HTERT RPE-1 (cell line): ENCODE data around the gene ZG16B.

ENCODE experiments used
- in situ Hi-C: fragments of 300-500 bp; cut with MboI; formaldehyde crosslinking; loops from 4 replicates; pipeline ENCODE4 v1.14.3; 2020; ENCODE audit warnings: low sequenced_read_pairs

The ZG16B gene, protein sequence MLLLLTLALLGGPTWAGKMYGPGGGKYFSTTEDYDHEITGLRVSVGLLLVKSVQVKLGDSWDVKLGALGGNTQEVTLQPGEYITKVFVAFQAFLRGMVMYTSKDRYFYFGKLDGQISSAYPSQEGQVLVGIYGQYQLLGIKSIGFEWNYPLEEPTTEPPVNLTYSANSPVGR

DNA sequence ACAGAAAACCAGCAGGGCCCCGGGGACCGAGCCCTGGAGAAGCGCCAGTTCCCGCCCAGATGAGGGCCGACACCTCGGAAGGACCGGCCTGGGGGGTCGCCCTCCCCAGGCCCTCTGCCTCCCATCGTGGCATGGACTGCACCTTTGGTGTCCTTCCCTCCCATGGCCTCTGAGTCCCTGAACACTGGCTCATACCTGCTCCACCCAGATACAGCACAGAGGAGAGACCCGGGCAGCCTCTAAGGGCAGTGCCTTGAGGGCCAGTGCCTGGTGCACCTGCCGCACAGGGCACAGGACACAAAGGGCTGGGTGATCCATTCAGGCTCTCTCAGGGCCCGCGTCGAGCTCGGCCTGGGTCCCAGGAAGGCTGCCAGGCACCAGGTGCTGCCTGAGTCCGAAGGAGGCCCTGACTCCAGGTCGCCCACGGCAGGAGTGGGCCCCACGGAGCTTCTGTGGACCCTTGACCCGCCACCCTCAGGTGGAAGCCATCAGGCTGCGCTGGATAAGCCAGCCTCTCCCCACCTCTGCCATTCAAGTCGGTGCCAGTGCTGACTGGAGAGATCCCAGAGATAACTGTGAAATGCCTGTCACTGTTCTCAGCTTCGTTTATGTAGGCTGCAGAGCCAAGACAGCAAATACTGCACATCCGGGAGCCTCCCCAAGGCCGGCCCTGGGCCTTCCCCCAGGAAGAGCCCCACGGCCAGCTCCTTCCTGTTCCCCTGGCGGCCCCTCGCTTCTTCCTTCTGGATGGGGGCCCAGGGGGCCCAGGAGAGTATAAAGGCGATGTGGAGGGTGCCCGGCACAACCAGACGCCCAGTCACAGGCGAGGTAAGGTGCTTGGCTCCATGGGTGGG lies at the start of gene ZG16B:
ZG16B (plus strand) TSS at position 803 of the 854 bp plus-strand sequence. CDS start 139 bp downstream, outside the sequence.
- in situ Hi-C loops: no loop called here

DNA sequence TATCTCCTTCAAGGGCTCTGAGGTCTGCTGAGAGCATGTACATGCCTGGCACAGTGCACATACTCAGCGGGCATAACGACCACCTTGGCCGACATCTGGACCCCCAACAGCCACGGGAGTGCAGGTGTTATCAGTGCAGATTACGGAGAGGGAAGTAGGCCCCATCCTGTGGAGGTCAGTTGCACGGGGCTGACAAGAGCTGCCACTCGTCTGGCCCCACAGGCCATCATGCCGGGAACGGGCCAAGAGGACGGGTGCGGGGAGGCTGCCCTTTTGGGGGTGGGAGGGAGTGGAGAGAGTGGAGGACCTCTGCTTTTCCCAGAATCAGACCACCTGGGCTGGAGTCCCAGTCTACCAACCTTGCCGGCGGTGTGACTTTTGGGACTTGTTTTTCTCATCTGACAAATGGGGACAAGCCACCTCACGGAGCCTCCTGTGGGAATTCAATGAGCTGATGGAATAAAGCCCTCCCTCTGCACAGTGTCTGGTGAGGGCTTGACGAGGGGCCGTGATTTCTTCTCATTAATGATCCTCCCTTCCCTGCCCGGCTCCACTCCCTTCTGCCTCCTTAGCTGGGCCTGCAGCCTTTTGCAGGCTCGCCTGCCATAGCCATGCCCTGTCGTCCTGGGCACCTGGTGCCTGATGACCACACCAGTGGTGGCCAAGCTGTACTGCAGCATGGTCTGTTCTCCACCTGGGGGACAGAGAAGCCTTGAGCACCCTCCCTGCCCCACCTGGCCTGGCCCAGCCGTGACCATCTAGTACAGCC lies 47.3 kb upstream of the ZG16B start:
- in situ Hi-C loops: no loop called here

DNA sequence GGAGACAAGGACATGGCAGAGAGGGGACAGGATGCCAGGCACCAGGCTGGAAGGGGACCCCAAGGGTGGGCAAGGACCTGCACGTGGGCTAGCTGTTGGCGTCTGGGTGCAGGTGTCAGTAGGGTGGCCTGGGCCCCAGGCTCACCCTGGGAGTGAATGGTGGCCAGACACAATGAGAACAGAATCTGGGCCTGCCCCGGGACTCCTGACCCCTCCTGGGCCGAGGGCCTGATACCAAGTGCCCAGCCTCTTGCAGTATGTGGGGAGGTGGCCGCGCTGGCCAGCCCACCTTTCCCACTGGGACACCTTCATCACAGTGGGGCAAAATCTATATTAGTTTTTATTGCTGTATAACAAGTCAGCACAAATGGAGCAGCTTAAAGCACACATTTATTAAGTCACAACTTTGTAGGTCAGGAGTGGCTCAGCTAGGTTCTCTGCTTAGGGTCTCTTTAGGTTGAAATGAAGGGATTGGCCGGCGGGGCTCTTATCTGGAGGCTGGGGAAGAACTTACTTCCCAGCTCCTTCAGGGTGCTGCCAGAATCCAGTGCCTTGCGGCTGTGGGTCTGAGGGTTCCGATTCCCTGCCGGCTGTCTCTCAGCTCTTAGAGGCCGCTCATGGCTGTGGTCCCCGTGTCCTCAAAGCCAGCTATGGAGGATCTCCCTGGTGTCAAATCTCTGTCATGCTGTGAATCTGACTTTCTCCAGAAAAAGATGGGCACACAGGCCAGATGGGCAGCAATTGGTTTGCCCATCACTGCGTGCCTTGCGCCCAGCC lies 46.3 kb upstream of the ZG16B start:
- in situ Hi-C loops: no loop called here

DNA sequence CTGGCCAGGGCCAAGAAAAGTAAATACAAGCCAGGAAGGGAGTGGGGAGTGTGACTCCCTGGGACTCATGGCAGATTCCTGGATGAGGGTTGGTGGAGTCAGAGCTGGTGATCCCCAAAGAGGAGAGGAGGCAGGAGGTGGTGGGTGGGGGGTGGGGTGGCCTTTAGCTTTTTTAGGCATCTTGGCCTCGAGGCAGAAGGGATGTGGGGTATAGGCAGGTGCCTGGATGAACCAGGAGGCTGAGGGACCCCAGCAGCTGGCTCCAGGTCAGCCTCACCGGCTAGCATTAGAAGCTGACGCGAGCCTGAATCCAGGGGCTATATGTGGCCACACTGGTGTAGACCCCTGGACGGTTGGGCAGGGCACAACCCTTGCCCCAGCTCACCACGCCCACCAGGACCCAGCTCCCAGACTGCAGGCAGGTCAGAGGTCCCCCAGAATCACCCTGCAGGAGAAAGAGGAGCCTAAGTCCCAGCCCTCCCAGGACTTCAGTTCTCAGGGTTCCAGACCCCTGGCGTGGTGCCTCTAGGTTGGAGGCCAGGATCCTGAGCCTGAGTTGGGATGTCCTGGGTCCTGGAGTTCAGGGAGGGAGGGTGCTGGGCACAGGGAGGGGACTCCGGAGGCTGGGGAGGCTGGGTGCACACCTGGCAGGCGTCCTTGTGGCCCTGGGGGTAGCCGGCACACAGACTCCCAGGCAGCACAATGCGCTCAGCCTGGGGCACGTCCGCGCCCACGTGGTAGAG lies 45.6 kb upstream of the ZG16B start:
- in situ Hi-C loops: no loop called here

DNA sequence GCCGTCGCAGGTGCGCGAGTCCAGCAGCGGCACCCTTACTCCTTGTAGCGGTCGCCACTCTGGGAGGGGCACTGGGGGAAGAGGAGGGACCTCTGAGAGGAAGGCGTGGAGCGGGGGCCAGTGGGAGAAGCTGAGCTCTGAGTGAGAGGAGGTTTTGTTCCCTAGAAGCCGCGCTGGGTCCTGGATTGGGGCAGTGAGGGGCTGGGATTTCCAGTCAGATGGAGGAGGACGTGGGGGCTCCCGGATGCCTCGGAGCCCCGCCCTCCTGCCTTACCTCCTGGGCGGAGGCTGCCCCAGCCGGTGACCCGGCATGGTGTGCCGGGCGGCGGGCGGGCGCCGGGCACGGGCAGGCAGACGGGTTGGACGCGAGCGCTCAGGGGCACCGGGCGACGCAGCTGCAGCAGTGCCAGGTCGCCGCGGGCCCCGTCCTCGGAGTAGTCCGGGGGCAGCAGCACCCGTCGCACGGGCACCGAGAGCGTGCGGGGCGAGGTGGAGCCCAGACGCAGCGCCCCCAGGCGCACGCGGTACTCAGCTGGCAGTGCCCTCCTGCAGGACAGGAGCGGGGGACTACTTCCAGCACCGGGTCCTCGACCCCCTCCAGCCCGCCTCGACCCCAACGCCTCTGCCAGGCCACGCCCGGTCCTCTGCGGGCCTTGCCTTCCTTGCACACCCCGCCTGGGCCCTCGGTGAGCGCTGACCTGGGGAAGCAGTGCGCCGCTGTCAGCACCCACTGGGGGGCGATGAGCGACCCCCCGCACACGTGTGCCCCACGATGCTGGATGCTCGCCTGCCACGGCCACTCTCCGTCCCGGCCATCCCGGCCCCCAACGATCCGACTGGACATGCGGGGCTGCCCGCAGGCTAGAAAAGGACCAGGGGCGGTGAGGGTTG lies 44.8 kb upstream of the ZG16B start:
- in situ Hi-C loops: no loop called here

DNA sequence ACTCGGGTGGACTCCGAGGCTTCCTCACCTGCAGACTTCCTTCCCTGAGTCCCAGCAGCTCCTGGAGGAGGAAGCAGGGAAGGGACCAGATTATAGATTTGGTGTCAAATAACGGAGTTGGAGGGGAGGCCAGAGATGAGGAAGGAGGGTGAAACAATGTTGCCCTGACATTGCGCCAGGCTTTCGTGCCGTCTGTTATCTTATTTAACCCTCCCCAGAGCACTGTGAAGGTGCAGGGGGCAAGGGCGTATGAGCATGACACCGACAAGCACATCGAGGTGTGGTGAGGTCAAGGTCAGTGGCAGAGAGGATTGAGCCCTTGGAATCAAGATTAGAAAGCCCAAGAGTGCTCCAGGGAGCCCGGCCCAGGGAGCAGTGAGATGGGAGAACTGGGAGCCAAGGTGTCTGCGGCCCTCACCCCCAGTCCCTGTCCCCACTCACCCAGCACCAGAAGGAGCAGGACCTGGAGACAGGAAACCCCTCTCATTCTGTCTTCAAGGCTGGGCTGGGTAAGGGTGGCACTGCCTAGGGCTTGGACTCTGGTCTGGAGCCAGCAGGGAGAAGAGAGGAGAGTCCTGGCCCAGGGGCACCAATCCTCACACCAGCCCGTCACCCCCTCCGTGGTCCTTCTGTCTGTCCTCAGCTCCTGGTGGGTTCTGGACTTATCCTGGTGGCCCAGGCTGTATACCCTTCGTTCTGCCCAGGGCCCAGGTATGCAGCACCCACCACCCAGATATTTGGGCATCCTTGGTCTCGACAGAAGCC lies 43.9 kb upstream of the ZG16B start:
- in situ Hi-C loops: no loop called here

DNA sequence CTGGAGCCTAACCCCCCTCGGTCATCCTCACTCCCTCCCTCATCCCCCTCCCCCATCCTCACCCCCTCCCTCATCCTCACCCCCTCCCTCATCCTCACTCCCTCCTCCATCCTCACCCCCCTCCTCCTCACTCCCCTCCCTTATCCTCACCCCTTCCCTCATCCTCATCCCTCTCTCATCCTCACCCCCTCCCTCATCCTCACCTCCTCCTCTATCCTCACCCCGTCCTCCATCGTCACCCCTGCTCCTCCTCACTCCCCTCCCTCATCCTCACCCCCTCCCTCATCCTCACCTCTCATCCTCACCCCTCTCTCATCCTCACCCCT lies 43.3 kb upstream of the ZG16B start:
- in situ Hi-C loops: no loop called here

DNA sequence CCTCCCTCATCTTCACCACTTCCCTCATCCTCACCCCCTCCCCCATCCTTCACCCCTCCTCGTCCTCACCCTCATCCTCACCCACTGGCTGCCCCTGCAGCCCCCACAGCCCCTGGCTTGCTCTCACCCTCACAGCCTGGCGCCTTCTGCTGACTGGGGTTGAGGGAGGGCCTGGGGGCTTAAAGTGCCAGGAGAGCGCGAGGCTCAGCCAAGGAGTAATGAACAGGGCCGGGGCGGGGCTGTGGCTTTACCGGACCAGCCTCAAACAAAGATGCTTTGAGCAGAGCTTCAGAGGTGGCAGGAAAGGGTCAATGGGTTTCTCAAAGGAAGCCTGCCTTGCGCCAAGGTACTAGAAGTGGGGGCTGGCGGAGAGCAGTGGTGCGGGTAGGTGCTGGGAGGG lies 42.7 kb upstream of the ZG16B start, which contains the start of gene PRSS33:
PRSS33 (minus strand) TSS at position 155 of the 400 bp plus-strand sequence. CDS start 1,013 bp downstream, outside the sequence.
- in situ Hi-C loops: no loop called here

DNA sequence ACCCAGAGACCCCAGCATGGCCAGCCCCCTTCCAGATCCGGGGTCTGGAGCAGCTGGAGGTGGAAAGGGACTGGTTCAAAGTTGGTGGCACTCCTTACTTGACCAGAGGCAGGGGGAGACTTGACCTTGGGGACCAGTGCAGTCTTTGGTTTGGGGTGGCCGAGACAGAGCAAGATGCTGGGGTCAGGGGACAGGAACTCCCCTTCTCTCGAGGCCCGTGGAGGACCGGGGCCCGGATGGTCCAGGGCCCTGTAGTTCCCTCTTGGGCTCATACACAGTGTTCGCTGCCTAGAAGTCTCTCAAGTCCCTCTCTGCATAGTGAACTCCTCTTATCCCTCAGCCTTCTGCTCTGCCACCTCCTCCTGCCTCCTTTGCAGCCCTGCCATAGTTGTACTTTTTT lies 42.1 kb upstream of the ZG16B start:
- in situ Hi-C loops: no loop called here

DNA sequence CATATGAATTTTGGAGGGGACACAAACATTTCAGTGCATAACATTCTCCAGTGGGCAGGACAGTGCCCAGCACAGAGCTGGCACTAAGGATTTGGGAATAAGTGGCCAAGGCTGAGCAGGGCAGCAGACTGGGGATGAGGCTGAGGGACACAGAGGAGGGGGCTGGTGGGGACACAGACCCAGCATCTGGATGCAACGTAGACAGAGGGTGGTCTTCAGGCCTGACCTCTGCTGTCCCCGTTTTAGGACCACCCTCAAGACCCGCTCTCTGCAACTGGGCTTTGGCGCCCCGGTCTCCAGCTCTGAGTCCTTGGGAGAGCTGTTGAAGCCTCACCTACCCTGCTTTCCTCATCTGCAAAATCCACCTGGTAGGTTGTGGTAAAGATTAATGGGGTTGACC lies 39.5 kb upstream of the ZG16B start:
- in situ Hi-C loops: no loop called here

DNA sequence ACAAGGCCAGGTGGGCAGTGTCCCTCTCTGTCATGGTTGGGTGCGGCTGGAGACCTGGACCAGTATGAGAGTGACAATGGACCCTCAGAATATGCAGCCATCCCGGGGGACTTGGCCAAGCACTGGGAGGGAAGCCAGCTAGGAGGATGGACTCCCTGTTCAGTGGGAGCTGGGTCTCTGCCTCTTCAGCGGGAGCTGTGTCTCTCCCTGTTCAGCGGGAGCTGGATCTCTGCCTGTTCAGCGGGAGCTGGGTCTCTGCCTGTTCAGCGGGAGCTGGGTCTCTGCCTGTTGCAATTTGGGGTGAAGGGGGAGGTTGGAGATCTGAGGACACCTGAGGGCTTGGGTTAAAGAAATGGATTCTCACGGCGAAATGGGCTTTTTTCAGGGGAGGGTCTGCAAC lies 38.9 kb upstream of the ZG16B start:
- in situ Hi-C loops: no loop called here

DNA sequence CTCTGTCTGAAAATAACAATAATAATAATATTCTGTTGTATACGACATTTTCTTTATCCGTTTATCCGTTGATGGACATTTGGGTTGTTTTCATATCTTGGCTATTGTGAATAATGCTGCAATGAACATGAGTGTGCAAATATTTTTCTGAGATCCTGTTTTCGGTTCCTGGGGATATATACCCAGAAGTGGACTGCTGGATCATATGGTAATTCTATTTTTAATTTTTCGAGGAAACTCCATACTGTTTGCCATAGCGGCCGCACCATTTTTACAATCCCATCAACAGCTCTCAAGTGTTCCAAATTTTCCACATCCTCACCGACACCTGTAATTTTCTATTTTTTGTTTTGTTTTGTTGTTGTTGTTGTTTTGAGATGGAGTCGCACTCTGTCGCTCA lies 37.2 kb upstream of the ZG16B start:
- in situ Hi-C loops: no loop called here

DNA sequence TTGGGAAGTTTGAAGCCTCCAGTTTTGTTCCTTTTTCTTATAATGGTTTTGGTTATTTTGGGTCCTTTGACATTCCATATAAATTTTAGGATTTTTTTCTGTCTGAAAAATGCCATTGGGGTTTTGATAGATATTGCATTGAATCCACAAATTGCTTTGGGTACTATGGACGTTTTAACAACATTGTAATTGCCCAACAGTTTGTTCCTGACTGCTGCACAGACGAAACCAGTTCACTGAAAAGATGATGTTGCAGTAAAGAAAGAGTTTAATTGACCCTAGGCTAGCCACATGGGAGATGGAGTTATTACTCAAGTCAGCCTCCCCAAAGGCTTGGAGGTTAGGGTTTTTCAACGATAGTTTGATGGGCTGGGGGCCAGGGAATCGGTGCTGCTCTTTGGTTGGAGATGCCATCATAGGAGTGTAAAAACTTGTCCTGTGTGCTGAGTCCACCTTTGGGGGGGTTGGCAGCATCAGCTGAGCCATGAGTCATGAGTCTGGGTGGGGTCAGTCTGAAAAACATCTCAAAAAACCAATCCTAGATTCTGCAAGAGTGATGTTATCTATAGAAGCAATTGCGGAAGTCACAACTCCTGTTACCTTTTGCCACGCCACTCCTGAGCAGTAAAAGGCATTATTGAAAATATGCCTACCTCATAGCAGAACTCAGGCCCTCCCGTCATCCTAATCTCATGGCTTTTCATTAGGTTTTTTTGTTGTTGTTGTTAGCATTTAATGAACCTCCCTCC lies 34.5 kb upstream of the ZG16B start:
- in situ Hi-C loops: no loop called here

DNA sequence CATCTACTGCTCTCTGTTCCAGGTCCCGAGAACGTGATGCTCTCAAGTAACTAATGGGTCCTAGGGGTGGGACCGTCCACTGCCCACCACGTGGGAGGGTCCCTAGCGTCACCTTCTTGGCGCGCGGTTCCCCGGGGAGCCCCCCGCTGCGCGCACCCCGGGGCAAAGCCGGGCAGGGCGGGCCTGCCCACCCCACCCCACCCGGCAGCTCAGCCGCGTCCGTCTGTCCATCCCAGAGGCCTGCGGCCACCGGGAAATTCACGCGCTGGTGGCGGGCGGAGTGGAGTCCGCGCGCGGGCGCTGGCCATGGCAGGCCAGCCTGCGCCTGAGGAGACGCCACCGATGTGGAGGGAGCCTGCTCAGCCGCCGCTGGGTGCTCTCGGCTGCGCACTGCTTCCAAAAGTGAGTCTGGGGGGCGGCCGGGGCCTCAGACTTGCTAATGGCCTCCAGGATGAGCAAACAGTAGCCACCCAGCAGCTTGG lies 31.3 kb upstream of the ZG16B start:
- in situ Hi-C loops: no loop called here

DNA sequence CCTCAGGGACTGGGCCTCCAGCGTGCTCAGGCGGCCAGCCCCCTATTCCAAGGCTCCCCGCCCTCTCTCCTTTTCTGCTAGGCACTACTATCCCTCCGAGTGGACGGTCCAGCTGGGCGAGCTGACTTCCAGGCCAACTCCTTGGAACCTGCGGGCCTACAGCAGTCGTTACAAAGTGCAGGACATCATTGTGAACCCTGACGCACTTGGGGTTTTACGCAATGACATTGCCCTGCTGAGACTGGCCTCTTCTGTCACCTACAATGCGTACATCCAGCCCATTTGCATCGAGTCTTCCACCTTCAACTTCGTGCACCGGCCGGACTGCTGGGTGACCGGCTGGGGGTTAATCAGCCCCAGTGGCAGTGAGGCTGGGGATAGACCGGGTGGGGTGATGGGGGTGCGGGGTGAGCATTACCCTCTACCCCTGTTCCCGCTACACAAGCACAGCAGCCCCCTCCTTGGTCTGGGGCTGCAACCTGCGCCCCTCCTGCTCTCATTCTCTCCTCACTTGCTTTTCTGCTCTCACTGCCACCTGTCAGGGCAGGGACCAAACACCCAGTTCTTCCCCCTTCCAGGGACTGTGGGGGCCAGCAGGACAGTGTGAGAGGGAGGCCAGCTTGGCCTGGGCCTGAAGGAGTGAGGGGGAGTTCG lies 30.8 kb upstream of the ZG16B start:
- in situ Hi-C loops: no loop called here

DNA sequence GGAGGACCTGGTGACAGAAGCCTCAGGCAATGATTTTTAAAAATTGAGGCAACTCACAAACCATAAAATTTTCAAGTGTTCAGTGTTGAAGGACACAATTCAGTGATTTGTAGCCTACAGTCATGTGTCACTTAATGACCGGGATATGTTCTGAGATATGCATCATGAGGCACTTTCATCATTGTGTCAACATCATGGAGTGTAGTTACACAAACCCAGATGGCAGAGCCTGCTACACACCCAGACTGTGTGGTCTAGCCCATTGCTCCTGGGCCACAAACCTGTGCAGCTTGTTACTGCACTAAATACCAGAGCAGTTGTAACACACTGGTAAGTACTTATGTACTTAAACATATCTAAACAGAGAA lies 30.3 kb upstream of the ZG16B start:
- in situ Hi-C loops: no loop called here

DNA sequence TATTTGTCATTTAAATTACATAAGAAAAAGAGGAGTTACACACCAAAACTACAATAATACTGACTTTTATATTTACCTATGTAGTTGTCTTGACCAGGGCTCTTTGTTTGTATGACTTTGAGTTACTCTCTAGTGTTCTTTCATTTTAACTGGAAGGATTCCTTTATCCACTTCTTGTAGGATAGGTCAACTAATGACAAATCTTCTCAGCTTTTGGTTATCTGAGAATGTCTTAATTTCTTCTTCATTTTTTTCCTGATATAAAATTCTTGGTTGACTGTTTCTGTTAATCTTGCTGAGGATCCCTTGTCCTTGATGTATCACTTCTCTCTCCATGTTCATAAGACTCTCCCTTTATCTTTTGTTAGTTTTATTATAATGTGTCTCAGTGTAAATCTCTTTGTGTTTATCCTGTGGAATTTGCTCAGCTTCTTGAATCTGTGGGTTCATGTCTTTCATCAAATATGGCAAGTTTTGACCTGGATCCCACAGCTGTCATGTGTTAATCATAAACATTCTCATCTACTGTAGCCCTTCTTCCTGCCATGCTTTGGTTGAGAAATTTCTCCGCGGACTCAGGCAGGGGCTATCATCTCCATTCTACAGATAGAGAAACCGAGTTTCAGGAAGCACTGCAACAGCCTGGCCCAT lies 26.4 kb upstream of the ZG16B start:
- in situ Hi-C loops: no loop called here
